H9 (cell line): ENCODE measurements around the gene GAS6. TPM values are rescaled to one million over a fixed set of nuclear protein-coding genes. Genes with fewer than 3 reads are reported as not detected.

Source experiments
- DNase-seq: peaks from one replicate; pipeline ENCODE4 v3.0.0-alpha.2; 2017
- H2AFZ ChIP-seq: one replicate; pipeline ENCODE4 v1.6.1; 2013; ENCODE audit warnings: mild to moderate bottlenecking, low read length, control low read depth, moderate library complexity
- H2AK5ac ChIP-seq: 2 replicates; pipeline ENCODE4 v1.6.1; 2013; ENCODE audit warnings: low read length, control low read depth, mixed read lengths; ENCODE audit not compliant: insufficient read length
- H2BK120ac ChIP-seq: one replicate; pipeline ENCODE4 v1.6.1; 2013; ENCODE audit warnings: low read depth, mild to moderate bottlenecking, low read length, control low read depth, inconsistent platforms; ENCODE audit not compliant: poor library complexity, severe bottlenecking
- H2BK12ac ChIP-seq: 2 replicates; pipeline ENCODE4 v1.6.1; 2013; ENCODE audit warnings: low read length, control low read depth, mixed read lengths, low read depth; ENCODE audit not compliant: insufficient read length
- H2BK15ac ChIP-seq: 2 replicates; pipeline ENCODE4 v1.6.1; 2013; ENCODE audit warnings: low read depth, low read length, control low read depth
- H2BK20ac ChIP-seq: one replicate; pipeline ENCODE4 v1.6.1; 2013; ENCODE audit warnings: low read depth, mild to moderate bottlenecking, low read length, control low read depth, inconsistent platforms; ENCODE audit not compliant: poor library complexity, severe bottlenecking
- H2BK5ac ChIP-seq: 2 replicates; pipeline ENCODE4 v1.6.1; 2013; ENCODE audit warnings: low read length, control low read depth, mixed read lengths; ENCODE audit not compliant: insufficient read length
- H3K14ac ChIP-seq: 2 replicates; pipeline ENCODE4 v1.6.1; 2013; ENCODE audit warnings: low read length, control low read depth; ENCODE audit not compliant: insufficient read depth
- H3K18ac ChIP-seq: 2 replicates; pipeline ENCODE4 v1.6.1; 2013; ENCODE audit warnings: low read depth, mild to moderate bottlenecking, mixed read lengths, low read length, control low read depth; ENCODE audit not compliant: insufficient read length
- H3K23ac ChIP-seq: 2 replicates; pipeline ENCODE4 v1.6.1; 2013; ENCODE audit warnings: low read length, control low read depth, mixed read lengths, low read depth; ENCODE audit not compliant: insufficient read length
- H3K23me2 ChIP-seq: 2 replicates; pipeline ENCODE4 v1.6.1; 2013; ENCODE audit warnings: low read depth, mild to moderate bottlenecking, mixed read lengths, low read length, control low read depth; ENCODE audit not compliant: insufficient read length, poor library complexity, severe bottlenecking
- H3K27ac ChIP-seq: 2 replicates; pipeline ENCODE4 v1.5.1; 2013; ENCODE audit warnings: low read length, control low read depth, mixed read lengths, low read depth; ENCODE audit not compliant: insufficient read length
- H3K27me3 ChIP-seq: 2 replicates; pipeline ENCODE4 v1.6.1; 2013; ENCODE audit warnings: low read length, control low read depth, inconsistent platforms; ENCODE audit not compliant: insufficient read depth
- H3K4ac ChIP-seq: 2 replicates; pipeline ENCODE4 v1.6.1; 2013; ENCODE audit warnings: low read depth, mild to moderate bottlenecking, control low read depth, inconsistent platforms, low read length, moderate library complexity
- H3K4me1 ChIP-seq: 2 replicates; pipeline ENCODE4 v1.6.1; 2013; ENCODE audit warnings: low read length, control low read depth, inconsistent platforms; ENCODE audit not compliant: insufficient read depth
- H3K4me2 ChIP-seq: 2 replicates; pipeline ENCODE4 v1.6.1; 2013; ENCODE audit warnings: low read length, control low read depth, mixed read lengths; ENCODE audit not compliant: insufficient read length, insufficient read depth
- H3K56ac ChIP-seq: 2 replicates; pipeline ENCODE4 v1.6.1; 2013; ENCODE audit warnings: low read depth, mild to moderate bottlenecking, mixed read lengths, low read length, control low read depth; ENCODE audit not compliant: insufficient read length
- H3K79me1 ChIP-seq: 2 replicates; pipeline ENCODE4 v1.6.1; 2013; ENCODE audit warnings: low read depth, mild to moderate bottlenecking, moderate library complexity, low read length, control low read depth, inconsistent platforms; ENCODE audit not compliant: insufficient read depth, poor library complexity, severe bottlenecking
- H3K79me2 ChIP-seq: 2 replicates; pipeline ENCODE4 v1.6.1; 2013; ENCODE audit warnings: low read length, control low read depth, inconsistent platforms; ENCODE audit not compliant: insufficient read depth
- H3K9ac ChIP-seq: 2 replicates; pipeline ENCODE4 v1.6.1; 2013; ENCODE audit warnings: low read length, control low read depth, mixed read lengths; ENCODE audit not compliant: insufficient read length; ENCODE audit errors: extremely low read depth
- H3K9me3 ChIP-seq: one replicate; pipeline ENCODE4 v1.6.1; 2013; ENCODE audit warnings: low read depth, low read length, inconsistent platforms; ENCODE audit not compliant: control insufficient read depth
- H3T11ph ChIP-seq: one replicate; pipeline ENCODE4 v1.6.1; 2013; ENCODE audit warnings: mild to moderate bottlenecking, low read length, control low read depth, inconsistent platforms
- H4K20me1 ChIP-seq: one replicate; pipeline ENCODE4 v1.6.1; 2013; ENCODE audit not compliant: control insufficient read depth, insufficient read length, insufficient read depth
- H4K5ac ChIP-seq: 2 replicates; pipeline ENCODE4 v1.6.1; 2013; ENCODE audit warnings: low read depth, mild to moderate bottlenecking, mixed read lengths, low read length, control low read depth; ENCODE audit not compliant: insufficient read length
- H4K8ac ChIP-seq: replicated peaks from 2 replicates; pipeline ENCODE4 v1.6.1; 2013; ENCODE audit warnings: low read length, control low read depth, mixed read lengths, low read depth; ENCODE audit not compliant: insufficient read length
- H4K91ac ChIP-seq: 2 replicates; pipeline ENCODE4 v1.6.1; 2013; ENCODE audit warnings: low read depth, mild to moderate bottlenecking, moderate library complexity, mixed read lengths, low read length, control low read depth; ENCODE audit not compliant: insufficient read length
- H3K27ac Mint-ChIP-seq, 3 experiments: 2 replicates in 2 of 3; 3 replicates in 1 of 3; pipeline ENCODE4 v1.8.0; 2020 to 2021; ENCODE audit warnings: mixed read lengths in 3 of 3, mild to moderate bottlenecking in 1 of 3, moderate library complexity in 1 of 3
- H3K27me3 Mint-ChIP-seq: 2 replicates; pipeline ENCODE4 v1.8.0; 2021; ENCODE audit warnings: low read depth, mild to moderate bottlenecking, moderate library complexity, mixed read lengths
- H3K36me3 Mint-ChIP-seq, 3 experiments: 2 replicates in 2 of 3; 3 replicates in 1 of 3; pipeline ENCODE4 v1.8.0; 2020 to 2021; ENCODE audit warnings: low read depth in 3 of 3, mixed read lengths in 3 of 3; ENCODE audit not compliant: insufficient read depth in 1 of 3
- H3K4me1 Mint-ChIP-seq, 2 experiments: 2 replicates each; pipeline ENCODE4 v1.8.0; 2020; ENCODE audit warnings: mixed read lengths in 2 of 2
- H3K4me3 Mint-ChIP-seq, 2 experiments: 2 replicates in 1 of 2; 3 replicates in 1 of 2; pipeline ENCODE4 v1.8.0; 2020 to 2021; ENCODE audit warnings: mild to moderate bottlenecking in 2 of 2, mixed read lengths in 2 of 2, moderate library complexity in 1 of 2
- H3K9me3 Mint-ChIP-seq, 2 experiments: 2 replicates in 1 of 2; 3 replicates in 1 of 2; pipeline ENCODE4 v1.8.0; 2020; ENCODE audit warnings: mild to moderate bottlenecking in 2 of 2, mixed read lengths in 2 of 2, moderate library complexity in 1 of 2
- CTCF ChIP-seq: fragments of 200-600 bp; sonication (generic); conservative IDR thresholded peaks from 3 replicates; pipeline ENCODE4 v1.8.0; 2021; ENCODE audit warnings: antibody characterized with exemption, mild to moderate bottlenecking
- WGBS: extraction: QIAGEN DNeasy Blood & Tissue Kit; methylation state at CpG from one replicate; pipeline ENCODE4 v1.1.7; 2013; ENCODE audit warnings: missing lambda C conversion rate, low lambda C conversion rate, mixed read lengths; ENCODE audit not compliant: insufficient read length; ENCODE audit errors: extremely low coverage; 5-methylcytosine and 5-hydroxymethylcytosine counted together
- total RNA-seq: library from RNA; stranded (reverse); gene quantifications from 2 replicates; pipeline ENCODE4 v1.2.1, GENCODE V29; 2021

GAS6 gene
- total RNA-seq, 1 experiment from 2014 or later: 20.5 TPM

- H3K14ac ChIP-seq: peak overlapping the region; percentile 43; the same call in 1 of the 2 replicates
- no peaks in the 10 kb centered on the region for H3K9me3 ChIP-seq
- no peak overlapping the region for H4K5ac ChIP-seq
- no peak overlapping the region for H2BK120ac ChIP-seq
- H3K36me3 Mint-ChIP-seq: peaks cover 1 to 18% (median 6%) of the 10 kb centered on the region in 3 experiments; a peak in 5 of 7 replicates
- H3K23me2 ChIP-seq: no peaks in the 10 kb centered on the region
- no peak overlapping the region for H3K4me3 Mint-ChIP-seq
- no peak overlapping the region for H3K27ac ChIP-seq
- H2BK12ac ChIP-seq: no peak overlapping the region
- peak; percentile 52 for DNase-seq
- H2AK5ac ChIP-seq: no peak overlapping the region
- no peak overlapping the region for H2BK5ac ChIP-seq
- no peak overlapping the region for H2AFZ ChIP-seq
- no peaks in the 10 kb centered on the region for H3K9me3 Mint-ChIP-seq
- H4K8ac ChIP-seq: no peak overlapping the region
- H3K4me1 Mint-ChIP-seq: peaks cover 7 to 12% of the 10 kb centered on the region in 2 experiments; a peak in 3 of 4 replicates
- H3K4ac ChIP-seq: no peak overlapping the region
- H3K9ac ChIP-seq: no peak overlapping the region
- H3K23ac ChIP-seq: no peak overlapping the region
- no peak overlapping the region for H3K18ac ChIP-seq
- H3K79me1 ChIP-seq: no peaks in the 10 kb centered on the region
- WGBS: no CpG with 5 or more reads among the region's 18 CpGs
- no peak overlapping the region for H2BK20ac ChIP-seq
- no peak overlapping the region for H3T11ph ChIP-seq
- no peak overlapping the region for H3K56ac ChIP-seq
- H3K79me2 ChIP-seq: no peaks in the 10 kb centered on the region
- no peak for TF ChIP-seq CTCF
- no peaks in the 10 kb centered on the region; the same call in 1 of the 2 replicates for H3K4me1 ChIP-seq
- no peaks in the 10 kb centered on the region for H3K27me3 Mint-ChIP-seq
- no peak overlapping the region for H4K91ac ChIP-seq
- H4K20me1 ChIP-seq: no peaks in the 10 kb centered on the region
- no peak overlapping the region for H2BK15ac ChIP-seq
- H3K27ac Mint-ChIP-seq: peak overlapping the region in 2 of 3 experiments; percentile 10 to 49; a peak in 2 of 7 replicates
- H3K27me3 ChIP-seq: no peaks in the 10 kb centered on the region
- H3K4me2 ChIP-seq: no peak overlapping the region
Observed at GRCh38 chr13:113848431-113849260, 15.2 kb downstream of the GAS6 start.
